ENCODE results near the gene PRDM1. TPM values are rescaled to one million over a fixed set of nuclear protein-coding genes. Genes with fewer than 3 reads are reported as not detected.

PRDM1 gene
- polyA plus RNA-seq, 1 experiment: 3.7 TPM

DNA sequence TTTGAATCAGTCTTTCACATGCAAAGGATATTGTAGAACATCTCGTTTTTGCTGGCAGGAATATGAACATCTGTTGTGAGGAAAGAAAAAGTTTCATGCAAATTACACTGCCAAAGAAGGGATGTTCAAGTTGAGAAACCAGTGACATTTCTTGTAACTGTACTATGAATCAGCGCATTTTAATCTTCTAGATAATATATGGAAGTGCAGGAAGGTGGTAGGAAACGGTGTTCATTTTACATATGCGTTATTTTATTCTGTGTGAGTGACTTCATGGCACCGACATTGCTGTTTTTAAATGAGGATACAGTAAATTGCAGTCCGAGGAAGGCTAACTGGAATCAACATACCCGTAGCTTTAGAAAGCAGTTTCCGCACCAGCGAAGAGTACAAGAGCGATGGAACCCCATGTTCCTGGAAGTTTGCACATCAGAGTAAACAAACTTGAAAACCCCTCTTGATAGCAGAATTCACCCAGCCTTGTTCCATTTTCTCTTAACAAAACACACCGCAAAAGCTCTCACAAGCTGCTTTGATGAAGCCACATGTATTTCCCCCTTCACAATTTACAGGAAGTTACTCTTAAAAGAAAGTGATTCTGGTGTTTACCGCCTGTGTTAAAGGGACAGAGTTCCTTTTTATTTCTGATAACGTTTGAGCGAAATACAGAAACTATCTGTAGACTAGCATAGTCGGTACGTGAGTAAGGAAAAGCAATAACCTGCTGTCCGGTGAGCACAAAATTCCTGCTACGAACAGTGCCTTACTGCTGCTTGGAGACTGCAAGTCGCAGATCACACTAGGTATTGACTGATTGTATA, 11.5 kb downstream of the PRDM1 start:
- POLR2A ChIA-PET: no interaction called here
- TF ChIP-seq, protein P1, sequence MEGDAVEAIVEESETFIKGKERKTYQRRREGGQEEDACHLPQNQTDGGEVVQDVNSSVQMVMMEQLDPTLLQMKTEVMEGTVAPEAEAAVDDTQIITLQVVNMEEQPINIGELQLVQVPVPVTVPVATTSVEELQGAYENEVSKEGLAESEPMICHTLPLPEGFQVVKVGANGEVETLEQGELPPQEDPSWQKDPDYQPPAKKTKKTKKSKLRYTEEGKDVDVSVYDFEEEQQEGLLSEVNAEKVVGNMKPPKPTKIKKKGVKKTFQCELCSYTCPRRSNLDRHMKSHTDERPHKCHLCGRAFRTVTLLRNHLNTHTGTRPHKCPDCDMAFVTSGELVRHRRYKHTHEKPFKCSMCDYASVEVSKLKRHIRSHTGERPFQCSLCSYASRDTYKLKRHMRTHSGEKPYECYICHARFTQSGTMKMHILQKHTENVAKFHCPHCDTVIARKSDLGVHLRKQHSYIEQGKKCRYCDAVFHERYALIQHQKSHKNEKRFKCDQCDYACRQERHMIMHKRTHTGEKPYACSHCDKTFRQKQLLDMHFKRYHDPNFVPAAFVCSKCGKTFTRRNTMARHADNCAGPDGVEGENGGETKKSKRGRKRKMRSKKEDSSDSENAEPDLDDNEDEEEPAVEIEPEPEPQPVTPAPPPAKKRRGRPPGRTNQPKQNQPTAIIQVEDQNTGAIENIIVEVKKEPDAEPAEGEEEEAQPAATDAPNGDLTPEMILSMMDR (IDR thresholded peaks at IDR 0.05; ENCODE audit: low read depth, low read length): no peak
- CTCF ChIA-PET: interaction anchor here (0.9 to 6.3 kb wide), 2 partner anchors 14 to 126 kb away, joined by 3 to 45 read pairs; no protein-coding TSS in a partner anchor
- Histone ChIP-seq H3K9me3 (ENCODE audit: control insufficient read depth, insufficient read depth, low read length) (no peaks in the 10 kb centered on the region), H3K27ac (ENCODE audit: low read depth, low read length) (peak overlapping the region; percentile 90), H3K27me3 (ENCODE audit: control insufficient read depth, insufficient read depth, low read length) (no peaks in the 10 kb centered on the region), H3K4me3 (ENCODE audit: low read depth, low read length) (peak overlapping the region; percentile 59)
- DNase-seq (ENCODE audit: low read depth, low spot score): no peak

DNA sequence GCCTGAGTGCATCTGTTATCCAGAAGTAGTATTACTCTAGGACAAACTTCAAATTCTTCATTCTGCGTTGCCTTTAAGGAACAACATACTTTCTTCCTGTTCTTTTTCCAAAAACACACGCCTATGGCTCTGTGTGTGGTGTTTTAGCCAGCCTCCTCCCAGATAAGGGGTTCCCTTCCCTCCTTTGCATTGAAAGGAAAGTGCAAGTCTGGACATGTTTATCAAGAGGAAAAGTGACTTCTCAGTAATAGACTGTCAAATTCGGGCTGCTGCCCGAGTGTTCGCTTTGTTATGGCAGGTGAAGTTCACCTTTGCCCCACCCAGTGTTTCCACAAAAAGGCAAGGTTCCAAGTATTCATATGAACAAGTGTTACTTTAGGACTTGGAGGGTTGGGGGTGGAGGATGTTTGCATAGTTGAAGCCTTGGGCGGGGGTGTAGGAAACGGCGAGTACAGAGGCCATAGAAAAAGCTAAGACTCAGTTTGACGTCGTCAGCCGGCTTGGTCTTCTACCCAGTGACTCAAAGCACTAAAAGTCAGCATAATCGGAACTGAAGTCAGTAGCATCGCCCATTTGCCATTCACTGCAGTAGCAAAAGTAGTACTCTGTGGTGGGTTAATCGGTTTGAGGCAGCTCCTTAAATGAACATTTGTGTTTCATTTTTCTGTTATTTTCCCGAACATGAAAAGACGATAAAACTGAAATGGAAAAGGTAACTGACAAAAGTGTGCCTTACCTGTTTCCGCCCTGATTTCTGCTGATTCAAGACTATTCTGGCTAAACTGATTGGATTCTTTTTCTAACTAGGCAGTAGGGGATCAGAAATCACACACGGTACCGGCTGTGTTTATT, 12.5 kb downstream of the PRDM1 start:
- DNase-seq (ENCODE audit: low read depth, low spot score): no peak
- no peaks in the 10 kb centered on the region for H3K9me3 ChIP-seq (ENCODE audit: control insufficient read depth, insufficient read depth, low read length)
- H3K27me3 ChIP-seq (ENCODE audit: control insufficient read depth, insufficient read depth, low read length): no peaks in the 10 kb centered on the region
- ChIA-PET CTCF (interaction anchor here (0.9 kb wide), 1 partner anchor 9 kb away, joined by 3 read pairs; no protein-coding TSS in a partner anchor), POLR2A (interaction anchor here (0.6 to 1.4 kb wide), 2 partner anchors 12 to 104 kb away, joined by 4 to 6 read pairs; no protein-coding TSS in a partner anchor)
- H3K4me3 ChIP-seq (ENCODE audit: low read depth, low read length): peak overlapping the region; percentile 59
- TF ChIP-seq, protein P1 (IDR thresholded peaks at IDR 0.05; ENCODE audit: low read depth, low read length): no peak
- H3K27ac ChIP-seq (ENCODE audit: low read depth, low read length): peak overlapping the region; percentile 90

DNA sequence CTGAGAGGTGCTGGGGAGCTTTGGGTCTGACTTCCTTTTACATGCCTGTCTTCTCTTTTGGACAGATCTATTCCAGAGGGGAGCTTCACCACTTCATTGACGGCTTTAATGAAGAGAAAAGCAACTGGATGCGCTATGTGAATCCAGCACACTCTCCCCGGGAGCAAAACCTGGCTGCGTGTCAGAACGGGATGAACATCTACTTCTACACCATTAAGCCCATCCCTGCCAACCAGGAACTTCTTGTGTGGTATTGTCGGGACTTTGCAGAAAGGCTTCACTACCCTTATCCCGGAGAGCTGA, 13.1 kb downstream of the PRDM1 start:
- Histone ChIP-seq H3K9me3 (ENCODE audit: control insufficient read depth, insufficient read depth, low read length) (no peaks in the 10 kb centered on the region), H3K27me3 (ENCODE audit: control insufficient read depth, insufficient read depth, low read length) (no peaks in the 10 kb centered on the region), H3K4me3 (ENCODE audit: low read depth, low read length) (peak overlapping the region; percentile 59), H3K27ac (ENCODE audit: low read depth, low read length) (peak overlapping the region; percentile 90)
- ChIA-PET POLR2A (interaction anchor here (0.6 to 1.4 kb wide), 2 partner anchors 11 to 105 kb away, joined by 4 to 6 read pairs; no protein-coding TSS in a partner anchor), CTCF (interaction anchor here (0.8 to 1.1 kb wide), 3 partner anchors 9 to 124 kb away, joined by 3 to 5 read pairs (median 3); partner anchors contain the start of gene PRDM1)
- no peak for DNase-seq (ENCODE audit: low read depth, low spot score)
- TF ChIP-seq, protein P1 (IDR thresholded peaks at IDR 0.05; ENCODE audit: low read depth, low read length): no peak

DNA sequence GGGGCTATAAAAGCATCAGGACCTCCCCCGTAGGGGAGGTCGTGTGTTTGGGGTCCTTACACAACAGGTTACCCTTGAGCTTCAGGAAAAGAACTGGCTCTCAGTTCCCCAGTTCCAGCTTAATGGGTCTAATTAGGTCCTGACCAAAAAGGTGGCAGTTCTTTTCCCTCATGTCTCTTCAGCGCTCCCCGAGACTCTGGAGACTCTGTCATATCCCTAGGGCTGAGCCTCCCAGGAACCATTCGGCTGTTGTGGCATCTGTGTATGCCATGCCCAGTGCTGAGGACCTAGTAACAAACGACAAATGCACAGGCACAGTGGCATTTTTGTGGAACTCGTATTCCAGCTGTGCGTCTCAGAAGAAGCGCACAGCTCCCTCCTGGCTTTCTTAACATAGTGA, 14.6 kb downstream of the PRDM1 start:
- no peaks in the 10 kb centered on the region for H3K27me3 ChIP-seq (ENCODE audit: control insufficient read depth, insufficient read depth, low read length)
- CTCF ChIA-PET: interaction anchor here (0.6 kb wide), 1 partner anchor 99 kb away, joined by 4 read pairs; no protein-coding TSS in a partner anchor
- TF ChIP-seq, protein P1 (IDR thresholded peaks at IDR 0.05; ENCODE audit: low read depth, low read length): no peak
- H3K9me3 ChIP-seq (ENCODE audit: control insufficient read depth, insufficient read depth, low read length): no peaks in the 10 kb centered on the region
- no peak overlapping the region for H3K4me3 ChIP-seq (ENCODE audit: low read depth, low read length)
- no peak overlapping the region for H3K27ac ChIP-seq (ENCODE audit: low read depth, low read length)
- no peak for DNase-seq (ENCODE audit: low read depth, low spot score)
- POLR2A ChIA-PET: no interaction called here

All from AG04450 (cell line).